HG03025 (cell line): ENCODE measurements around the gene STRC.
"Not testable (repeated sequence)": the region's sequence is repeated elsewhere in the genome, so short reads cannot be mapped to it uniquely, and the experiment has no call there.

Source experiments
- ATAC-seq: cut with Tn5 transposase; IDR thresholded peaks from one replicate; pipeline ENCODE4 v1.9.1; 2021; ENCODE audit warnings: mild to moderate bottlenecking, moderate library complexity; ENCODE audit not compliant: unreplicated experiment, low FRiP score

The STRC gene

DNA sequence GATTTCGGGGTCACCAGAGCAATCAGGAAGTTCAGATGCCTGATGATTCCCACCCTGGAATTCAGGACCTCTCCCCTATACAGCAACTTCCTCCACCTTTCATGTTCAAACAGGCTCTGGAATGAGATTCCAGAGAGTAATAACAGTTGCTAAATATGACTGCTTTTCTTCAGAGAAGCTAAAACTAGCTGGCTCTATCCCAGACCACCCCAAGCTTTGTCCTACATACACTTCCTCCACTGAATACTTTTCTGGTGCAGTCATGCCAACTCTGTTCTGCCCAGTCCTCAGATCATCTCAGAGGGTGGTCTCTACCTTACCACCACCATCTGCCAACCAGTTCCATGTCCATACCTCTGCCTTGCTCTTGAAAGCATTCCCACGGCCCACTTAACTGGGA is 52.0 kb downstream of the STRC start:
- ATAC-seq: not testable (repeated sequence)

DNA sequence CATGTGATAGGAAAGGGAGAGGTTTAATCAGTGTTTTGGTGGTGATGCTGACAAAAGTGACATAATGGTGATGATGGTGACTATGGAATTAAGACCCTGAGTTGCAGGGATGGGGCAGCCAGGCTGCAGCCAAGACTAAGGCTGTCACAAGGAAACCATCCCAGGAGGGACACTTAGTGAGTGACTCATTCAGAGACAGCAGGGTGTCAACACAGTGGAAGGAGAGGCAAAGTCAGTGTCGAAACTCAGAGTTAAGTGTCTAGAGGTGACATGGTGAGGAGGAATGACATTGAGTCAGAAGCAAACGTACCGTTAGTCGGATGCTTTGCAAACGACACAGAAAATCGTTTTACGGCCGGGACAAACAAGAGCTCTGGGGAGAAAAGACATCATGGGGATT is 54.8 kb downstream of the STRC start:
- ATAC-seq: not testable (repeated sequence)

DNA sequence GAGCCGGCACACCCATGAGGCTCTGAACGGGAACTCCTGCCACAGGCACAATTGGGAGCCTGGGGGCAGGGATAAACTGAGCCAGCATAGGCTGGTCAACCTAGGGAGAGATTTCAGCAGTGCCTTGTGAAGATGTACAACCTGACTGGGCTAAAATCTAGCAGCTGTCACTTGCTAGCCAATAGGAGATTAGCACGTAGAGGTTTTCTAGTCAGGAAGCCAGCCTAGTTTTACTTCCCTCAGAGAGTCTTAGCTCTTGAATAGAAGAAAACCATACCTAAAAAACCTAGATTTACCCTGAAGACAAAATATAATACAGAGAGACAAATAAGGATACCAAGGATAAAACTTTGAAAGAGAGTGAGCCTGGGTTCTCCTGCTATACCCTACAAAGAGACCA is 55.8 kb downstream of the STRC start:
- ATAC-seq: not testable (repeated sequence)

DNA sequence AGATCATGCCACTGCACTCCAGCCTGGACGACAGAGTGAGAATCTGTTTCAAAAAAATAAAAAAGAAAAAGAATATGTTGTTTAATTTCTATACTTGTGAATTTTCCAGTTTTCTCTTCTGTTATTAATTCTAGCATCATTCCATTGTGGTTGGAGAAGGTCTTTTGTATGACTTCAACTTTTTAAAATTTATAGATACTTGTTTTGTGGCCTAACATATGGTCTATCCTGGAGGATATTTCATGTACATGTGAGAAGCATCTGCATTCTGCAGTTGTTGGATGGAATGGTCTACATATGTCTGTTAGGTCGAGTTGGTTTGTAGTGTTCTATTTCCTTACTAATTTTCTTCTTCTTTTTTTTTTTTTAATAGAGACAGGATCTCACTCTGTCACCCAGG is 65.6 kb downstream of the STRC start:
- no peak for ATAC-seq

DNA sequence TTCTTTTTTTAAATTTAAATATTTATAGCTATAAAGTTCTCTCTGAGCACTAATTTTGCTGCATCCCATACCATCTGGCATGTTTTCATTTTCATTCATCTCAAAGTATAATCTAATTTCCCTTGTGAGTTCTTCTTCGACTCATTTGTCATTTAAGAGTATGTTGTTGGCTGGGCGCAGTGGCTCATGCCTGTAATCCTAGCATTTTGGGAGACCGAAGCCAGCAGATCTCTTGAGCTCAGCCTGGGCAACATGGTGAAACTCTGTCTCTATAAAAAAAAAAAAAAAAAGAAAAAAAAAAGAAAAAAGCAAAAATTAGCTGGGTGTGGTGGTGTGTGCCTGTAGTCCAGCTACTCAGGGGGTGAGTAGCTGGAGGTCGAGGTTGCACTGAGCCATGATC is 66.3 kb downstream of the STRC start:
- ATAC-seq: no peak

DNA sequence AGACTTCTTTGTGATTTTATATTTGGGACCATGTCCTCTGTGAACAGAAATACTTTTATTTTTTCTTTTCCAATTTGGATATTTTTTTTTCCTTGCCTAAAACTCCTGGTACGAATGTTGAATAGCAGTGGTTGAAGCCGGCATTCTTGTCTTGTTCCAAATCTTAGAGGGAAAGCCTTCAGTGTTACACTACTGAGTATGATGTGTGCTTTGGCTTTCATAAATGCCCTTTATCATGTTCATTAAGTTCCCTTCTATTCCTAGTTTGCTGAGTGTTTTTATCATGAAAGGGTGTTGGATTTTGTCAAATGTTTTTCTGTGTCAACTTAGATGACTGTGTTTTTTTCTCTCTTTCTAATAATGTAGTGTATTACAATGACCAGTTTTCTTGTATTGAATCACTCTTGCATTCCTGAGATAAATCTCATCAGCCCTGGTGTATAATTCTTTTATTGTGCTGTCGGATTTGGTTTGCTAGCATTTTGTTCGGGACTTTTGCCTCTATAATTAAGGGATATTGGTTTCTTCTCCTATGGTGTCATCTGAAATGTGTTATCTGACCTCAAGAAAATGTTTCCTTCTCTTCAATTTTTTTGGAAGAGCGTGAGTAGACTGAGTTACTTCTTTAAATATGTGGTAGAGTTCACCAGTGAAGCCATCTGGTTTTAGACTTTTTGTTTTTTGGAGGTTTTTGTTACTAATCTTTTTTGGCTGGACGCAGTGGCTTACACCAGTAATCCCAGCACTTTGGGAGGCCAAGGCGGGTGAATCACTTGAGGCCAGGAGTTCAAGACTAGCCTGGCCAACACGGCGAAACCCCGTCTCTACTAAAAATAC is 67.9 kb downstream of the STRC start:
- no peak for ATAC-seq
